Lower leg skin (tissue), 3 donors: ENCODE measurements around the gene FFAR4.

ENCODE experiments used
- POLR2A ChIP-seq, 2 donors: fragments of 450-650 bp; IDR thresholded peaks; one replicate each; pipeline ENCODE4 v1.6.1; 2016 to 2017; ENCODE audit warnings: antibody characterized with exemption in 2 of 2, mild to moderate bottlenecking in 1 of 2, moderate library complexity in 1 of 2
- TF ChIP-seq, protein P1 (sequence below), 3 donors: fragments of 450-650 bp; IDR thresholded peaks; one replicate each; pipeline ENCODE4 v1.5.1; 2016; ENCODE audit warnings: antibody characterized with exemption in 3 of 3, mild to moderate bottlenecking in 3 of 3, moderate library complexity in 2 of 3

GRCh38 chr10:93593749-93594148, 27.3 kb downstream of the FFAR4 start:
- TF ChIP-seq, protein P1, sequence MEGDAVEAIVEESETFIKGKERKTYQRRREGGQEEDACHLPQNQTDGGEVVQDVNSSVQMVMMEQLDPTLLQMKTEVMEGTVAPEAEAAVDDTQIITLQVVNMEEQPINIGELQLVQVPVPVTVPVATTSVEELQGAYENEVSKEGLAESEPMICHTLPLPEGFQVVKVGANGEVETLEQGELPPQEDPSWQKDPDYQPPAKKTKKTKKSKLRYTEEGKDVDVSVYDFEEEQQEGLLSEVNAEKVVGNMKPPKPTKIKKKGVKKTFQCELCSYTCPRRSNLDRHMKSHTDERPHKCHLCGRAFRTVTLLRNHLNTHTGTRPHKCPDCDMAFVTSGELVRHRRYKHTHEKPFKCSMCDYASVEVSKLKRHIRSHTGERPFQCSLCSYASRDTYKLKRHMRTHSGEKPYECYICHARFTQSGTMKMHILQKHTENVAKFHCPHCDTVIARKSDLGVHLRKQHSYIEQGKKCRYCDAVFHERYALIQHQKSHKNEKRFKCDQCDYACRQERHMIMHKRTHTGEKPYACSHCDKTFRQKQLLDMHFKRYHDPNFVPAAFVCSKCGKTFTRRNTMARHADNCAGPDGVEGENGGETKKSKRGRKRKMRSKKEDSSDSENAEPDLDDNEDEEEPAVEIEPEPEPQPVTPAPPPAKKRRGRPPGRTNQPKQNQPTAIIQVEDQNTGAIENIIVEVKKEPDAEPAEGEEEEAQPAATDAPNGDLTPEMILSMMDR (IDR thresholded peaks at IDR 0.05) = no peak
- no peak for TF ChIP-seq POLR2A (IDR thresholded peaks at IDR 0.05)
